Endothelial cell of umbilical vein (primary cell): ENCODE results near the gene LRRC8B. TPM values are rescaled to one million over a fixed set of nuclear protein-coding genes. Genes with fewer than 3 reads are reported as not detected.

ENCODE experiments used
- BruUV-seq: library from RNA; stranded (reverse); fragments of 400-500 nt; replicated peaks from 2 replicates; lab custom pipeline; 2021; lab: Mats Ljungman, UMichigan
- CTCF ChIA-PET: fragments of 300-600, 350-600 bp; sonication (Branson Sonifier 250); formaldehyde crosslinking; loops from one replicate; lab custom pipeline; 2021; ENCODE audit warnings: antibody characterized with exemption, inconsistent platforms; lab: Charles Lee
- POLR2A ChIA-PET: fragments of 300-600, 350-600 bp; sonication (Branson Sonifier 250); formaldehyde crosslinking; loops from one replicate; lab custom pipeline; 2021; ENCODE audit warnings: antibody characterized with exemption, inconsistent platforms; lab: Charles Lee
- DNase-seq: peaks from one replicate; pipeline ENCODE4 v3.0.0-alpha.2; 2011; ENCODE audit warnings: low read depth, low spot score
- FAIRE-seq: peaks from 2 replicates; lab custom pipeline; 2011; peaks lifted over from hg19 to GRCh38; lab: Jason Lieb, UNC
- H2AFZ ChIP-seq: 2 replicates; pipeline ENCODE4 v1.6.0; 2012; ENCODE audit warnings: low read depth, low read length, control low read depth, inconsistent platforms
- H3K27ac ChIP-seq: 2 replicates; pipeline ENCODE4 v1.5.1; 2011; ENCODE audit warnings: low read depth, mild to moderate bottlenecking, control low read depth, low read length, moderate library complexity; ENCODE audit not compliant: insufficient read depth
- H3K27me3 ChIP-seq, 2 experiments: 2 replicates each; pipeline versions ENCODE4 v1.6.0 to v1.6.1; 2011; ENCODE audit warnings: low read length in 2 of 2, mixed read lengths in 1 of 2; ENCODE audit not compliant: control insufficient read depth in 2 of 2, insufficient read depth in 2 of 2
- H3K36me3 ChIP-seq, 2 experiments: 2 replicates in 1 of 2; 3 replicates in 1 of 2; pipeline ENCODE4 v1.5.1; 2011; ENCODE audit warnings: low read length in 2 of 2, mild to moderate bottlenecking in 1 of 2, moderate library complexity in 1 of 2; ENCODE audit not compliant: control insufficient read depth in 2 of 2, insufficient read depth in 2 of 2; ENCODE audit errors: extremely low read depth in 1 of 2
- H3K4me1 ChIP-seq: 3 replicates; pipeline ENCODE4 v1.5.1; 2011; ENCODE audit warnings: mild to moderate bottlenecking, low read length; ENCODE audit not compliant: control insufficient read depth, insufficient read depth; ENCODE audit errors: extremely low read depth
- H3K4me2 ChIP-seq: 2 replicates; pipeline ENCODE4 v1.6.1; 2011; ENCODE audit warnings: low read length, control low read depth, mixed read lengths; ENCODE audit not compliant: insufficient read depth
- H3K4me3 ChIP-seq, 3 experiments: fragments of 200-600 bp in 1 of 3; sonication (generic), shearing (Covaris generic) in 1 of 3; replicated peaks in 1 of 3; 2 replicates each; pipeline ENCODE4 v1.5.1; 2011 to 2016; ENCODE audit warnings: control low read depth in 3 of 3, low read length in 3 of 3, mild to moderate bottlenecking in 2 of 3, inconsistent platforms in 1 of 3, low read depth in 1 of 3, moderate library complexity in 1 of 3; ENCODE audit not compliant: insufficient read depth in 1 of 3
- H3K79me2 ChIP-seq: 2 replicates; pipeline ENCODE4 v1.6.0; 2012; ENCODE audit warnings: low read length, inconsistent platforms; ENCODE audit not compliant: control insufficient read depth, insufficient read depth
- H3K9ac ChIP-seq: replicated peaks from 2 replicates; pipeline ENCODE3; 2011; ENCODE audit warnings: low read length, control low read depth; ENCODE audit not compliant: insufficient read depth; ENCODE audit errors: extremely low read depth
- H3K9me1 ChIP-seq: replicated peaks from 3 replicates; pipeline ENCODE4 v1.6.0; 2011; ENCODE audit warnings: mild to moderate bottlenecking, low read length; ENCODE audit not compliant: control insufficient read depth, insufficient read depth; ENCODE audit errors: extremely low read depth
- H3K9me3 ChIP-seq: replicated peaks from 2 replicates; pipeline ENCODE4 v1.5.1; 2012; ENCODE audit warnings: low read length, inconsistent platforms; ENCODE audit not compliant: control insufficient read depth, insufficient read depth
- H4K20me1 ChIP-seq: replicated peaks from 2 replicates; pipeline ENCODE3; 2011; ENCODE audit warnings: mild to moderate bottlenecking, low read length; ENCODE audit not compliant: control insufficient read depth, insufficient read depth; ENCODE audit errors: extremely low read depth
- EZH2 ChIP-seq: IDR thresholded peaks from 2 replicates; pipeline ENCODE4 v1.6.1; 2012; ENCODE audit warnings: borderline replicate concordance, low read depth, mild to moderate bottlenecking, moderate library complexity, low read length, inconsistent platforms; ENCODE audit not compliant: severe bottlenecking
- FOS ChIP-seq: IDR thresholded peaks from 2 replicates; pipeline ENCODE4 v1.6.1; 2011; ENCODE audit warnings: mild to moderate bottlenecking, low read length, moderate library complexity, borderline replicate concordance; ENCODE audit not compliant: insufficient read depth
- GATA2 ChIP-seq: IDR thresholded peaks from 2 replicates; pipeline ENCODE4 v1.7.0; 2011; ENCODE audit warnings: low read depth, mild to moderate bottlenecking, moderate library complexity, mixed read lengths, low read length; ENCODE audit not compliant: insufficient read length, insufficient read depth
- JUN ChIP-seq: IDR thresholded peaks from 2 replicates; pipeline ENCODE4 v1.6.1; 2011; ENCODE audit warnings: borderline replicate concordance, low read depth; ENCODE audit not compliant: insufficient read length, insufficient read depth
- MYC ChIP-seq: IDR thresholded peaks from one replicate; pipeline ENCODE4 v1.6.1; 2011; ENCODE audit warnings: mild to moderate bottlenecking, low read depth, low read length
- POLR2A ChIP-seq: IDR thresholded peaks from 2 replicates; pipeline ENCODE4 v1.6.1; 2012; ENCODE audit warnings: low read depth, mild to moderate bottlenecking, control low read depth, low read length
- POLR2AphosphoS5 ChIP-seq: IDR thresholded peaks from 2 replicates; pipeline ENCODE4 v1.6.1; 2012; ENCODE audit warnings: low read depth, mild to moderate bottlenecking, control low read depth, low read length, moderate library complexity; ENCODE audit not compliant: insufficient read depth
- dilution Hi-C: fragments of 300-500 bp; cut with MboI; formaldehyde crosslinking; loops from one replicate; pipeline ENCODE4 v1.15.0; 2019; ENCODE audit warnings: low sequenced_read_pairs; ENCODE audit not compliant: extremely low pct_ligation_motif_present
- intact Hi-C: fragments of 100-400 bp; cut with micrococcal nuclease; formaldehyde crosslinking; loops from one replicate; pipeline ENCODE4 v1.10.0; 2022
- polyA plus RNA-seq, 4 experiments: library from polyadenylated mRNA; depleted of rRNA in 3 of 4; stranded (reverse) in 3 of 4; unstranded in 1 of 4; fragments of >200 nt; gene quantifications; 2 replicates each; pipeline versions ENCODE4 v1.2.1 to v1.2.3, GENCODE V29; 2011 to 2012; ENCODE audit warnings: missing spikeins in 1 of 4
- total RNA-seq: library from RNA; stranded (reverse); gene quantifications from 2 replicates; pipeline ENCODE4 v1.2.3, GENCODE V29; 2021
- TF ChIP-seq, protein P1 (sequence below), 2 donors: IDR thresholded peaks; 1 replicate in 1 of 2; 2 replicates in 1 of 2; pipeline ENCODE4 v1.5.1; 2011; ENCODE audit warnings: low read length in 2 of 2, mild to moderate bottlenecking in 2 of 2, moderate library complexity in 2 of 2, control low read depth in 1 of 2, inconsistent platforms in 1 of 2, low read depth in 1 of 2; ENCODE audit not compliant: insufficient read depth in 1 of 2; ENCODE audit errors: extremely low read depth in 1 of 2
- TF ChIP-seq, protein P2 (sequence below): IDR thresholded peaks from 2 replicates; pipeline ENCODE4 v1.6.1; 2011; ENCODE audit not compliant: insufficient read depth, insufficient read length

LRRC8B gene
- total and polyA plus RNA-seq, 2 donors (not counting 3 experiments of a cell fraction or from before 2014, with no cell fraction given) = 15.2 to 15.8 TPM

DNA sequence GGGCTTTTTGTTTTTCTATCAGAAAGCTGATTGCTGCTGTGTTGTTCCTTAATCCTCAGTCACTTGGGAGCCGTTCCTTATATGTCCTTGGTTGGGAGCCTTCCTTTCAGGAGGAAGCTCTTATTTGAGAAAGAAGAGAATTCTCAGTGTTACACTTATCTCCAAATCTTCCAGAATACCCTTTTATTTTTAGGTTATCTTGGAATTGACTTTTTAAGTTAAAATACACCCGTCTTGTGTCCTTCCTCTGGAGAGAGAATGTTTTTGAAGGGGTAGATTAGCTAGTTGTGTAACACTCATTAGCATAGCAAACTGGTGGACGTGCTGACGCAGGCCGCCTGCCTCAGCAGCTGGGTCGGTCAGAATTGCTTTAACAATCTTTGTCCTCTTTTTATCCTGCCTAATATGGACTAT is 42.1 kb downstream of the LRRC8B start:
- intact Hi-C loops (no loop called here), dilution Hi-C loops (no loop called here)
- Histone ChIP-seq H3K4me2 (no peak overlapping the region), H3K27ac (no peak overlapping the region), H3K36me3 (no peaks in the 10 kb centered on the region), H3K79me2 (no peaks in the 10 kb centered on the region), H3K9me1 (no peaks in the 10 kb centered on the region), H3K4me1 (no peaks in the 10 kb centered on the region), H3K27me3 (no peaks in the 10 kb centered on the region), H3K9ac (no peak overlapping the region), H2AFZ (no peak overlapping the region), H3K9me3 (no peaks in the 10 kb centered on the region), H4K20me1 (no peaks in the 10 kb centered on the region), H3K4me3 (no peak overlapping the region)
- ChIA-PET CTCF (interaction anchor here (1.1 kb wide), 1 partner anchor 13 kb away, joined by 4 read pairs; no protein-coding TSS in a partner anchor), POLR2A (no interaction called here)
- FAIRE-seq (no peak), DNase-seq (no peak)
- no TSS peak for BruUV-seq
- TF ChIP-seq, protein P1, sequence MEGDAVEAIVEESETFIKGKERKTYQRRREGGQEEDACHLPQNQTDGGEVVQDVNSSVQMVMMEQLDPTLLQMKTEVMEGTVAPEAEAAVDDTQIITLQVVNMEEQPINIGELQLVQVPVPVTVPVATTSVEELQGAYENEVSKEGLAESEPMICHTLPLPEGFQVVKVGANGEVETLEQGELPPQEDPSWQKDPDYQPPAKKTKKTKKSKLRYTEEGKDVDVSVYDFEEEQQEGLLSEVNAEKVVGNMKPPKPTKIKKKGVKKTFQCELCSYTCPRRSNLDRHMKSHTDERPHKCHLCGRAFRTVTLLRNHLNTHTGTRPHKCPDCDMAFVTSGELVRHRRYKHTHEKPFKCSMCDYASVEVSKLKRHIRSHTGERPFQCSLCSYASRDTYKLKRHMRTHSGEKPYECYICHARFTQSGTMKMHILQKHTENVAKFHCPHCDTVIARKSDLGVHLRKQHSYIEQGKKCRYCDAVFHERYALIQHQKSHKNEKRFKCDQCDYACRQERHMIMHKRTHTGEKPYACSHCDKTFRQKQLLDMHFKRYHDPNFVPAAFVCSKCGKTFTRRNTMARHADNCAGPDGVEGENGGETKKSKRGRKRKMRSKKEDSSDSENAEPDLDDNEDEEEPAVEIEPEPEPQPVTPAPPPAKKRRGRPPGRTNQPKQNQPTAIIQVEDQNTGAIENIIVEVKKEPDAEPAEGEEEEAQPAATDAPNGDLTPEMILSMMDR (IDR thresholded peaks at IDR 0.05; ENCODE audit: extremely low read depth in 1 of 2, insufficient read depth in 1 of 2, low read depth in 1 of 2, low read length in 2 of 2) = no peak
- TF ChIP-seq MYC (no peak), GATA2 (no peak), POLR2A (no peak), FOS (no peak), JUN (no peak), POLR2AphosphoS5 (no peak), EZH2 (no peak)
- TF ChIP-seq, protein P2, sequence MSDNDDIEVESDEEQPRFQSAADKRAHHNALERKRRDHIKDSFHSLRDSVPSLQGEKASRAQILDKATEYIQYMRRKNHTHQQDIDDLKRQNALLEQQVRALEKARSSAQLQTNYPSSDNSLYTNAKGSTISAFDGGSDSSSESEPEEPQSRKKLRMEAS = no peak
